ENCODE results near the gene HDAC11. TPM values are rescaled to one million over a fixed set of nuclear protein-coding genes. Genes with fewer than 3 reads are reported as not detected.
"Not testable (repeated sequence)": the region's sequence is repeated elsewhere in the genome, so short reads cannot be mapped to it uniquely, and the experiment has no call there.

HDAC11 gene, protein sequence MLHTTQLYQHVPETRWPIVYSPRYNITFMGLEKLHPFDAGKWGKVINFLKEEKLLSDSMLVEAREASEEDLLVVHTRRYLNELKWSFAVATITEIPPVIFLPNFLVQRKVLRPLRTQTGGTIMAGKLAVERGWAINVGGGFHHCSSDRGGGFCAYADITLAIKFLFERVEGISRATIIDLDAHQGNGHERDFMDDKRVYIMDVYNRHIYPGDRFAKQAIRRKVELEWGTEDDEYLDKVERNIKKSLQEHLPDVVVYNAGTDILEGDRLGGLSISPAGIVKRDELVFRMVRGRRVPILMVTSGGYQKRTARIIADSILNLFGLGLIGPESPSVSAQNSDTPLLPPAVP
- 10 to 100 TPM; 12.9 to 15.3 TPM for total RNA-seq
- long read RNA-seq, donor 1, partial matches to known transcripts, result 2 of 13 reads
- long read RNA-seq, donor 1, other reads (novel, unspliced or antisense), result 5 of 13 reads
- long read RNA-seq, donor 2, transcript HDAC11-213 (9 exons, 2,766 nt), result minor isoform, 11 of 83 reads
- long read RNA-seq, donor 2, transcript HDAC11-203 (7 exons, 1,018 nt), result minor isoform, 5 of 83 reads
- long read RNA-seq, donor 2, transcript HDAC11-201 (10 exons, 2,960 nt), result major isoform, 39 of 83 reads
- long read RNA-seq, donor 2, partial matches to known transcripts, result 5 of 83 reads
- long read RNA-seq, donor 2, other reads (novel, unspliced or antisense), result 23 of 83 reads

DNA sequence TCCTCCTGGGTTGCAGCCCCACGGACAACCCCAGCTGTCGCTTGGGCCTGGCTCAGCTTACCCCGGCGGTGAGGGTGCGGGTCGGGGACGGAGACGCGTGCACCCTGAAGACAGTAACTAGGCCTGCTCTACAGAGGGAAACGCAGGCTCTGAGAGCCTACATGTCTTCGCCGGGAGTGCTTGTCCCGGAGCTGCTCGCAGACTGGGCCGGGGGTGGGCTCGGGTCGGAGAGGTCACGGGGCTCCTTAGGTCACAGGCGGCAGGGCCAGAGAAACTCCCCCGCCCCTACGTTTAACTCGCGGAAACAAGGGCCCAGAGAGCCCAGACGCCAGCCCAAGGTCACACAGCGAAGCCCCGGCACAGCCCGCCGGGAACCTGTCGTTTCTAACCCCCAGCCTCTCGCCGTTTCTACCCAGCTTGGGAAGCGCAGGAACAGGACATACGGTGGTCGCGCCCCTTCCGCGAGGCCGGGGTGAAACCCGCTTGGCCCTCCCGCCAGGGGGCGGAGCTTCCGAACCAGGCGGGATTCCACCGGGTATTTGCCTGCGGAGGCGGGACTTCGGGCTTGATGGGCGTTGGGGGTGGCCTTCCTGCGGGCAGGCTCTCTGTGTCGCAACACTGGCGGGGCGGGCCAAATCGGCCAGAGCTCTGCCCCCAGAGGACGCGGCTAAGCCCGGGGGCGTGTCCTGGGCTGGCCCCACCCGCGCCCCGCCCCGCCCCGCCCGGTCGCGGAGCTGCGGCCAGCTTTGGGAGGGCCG, at the start of gene HDAC11:
HDAC11 (plus strand) TSS at position 725 of the 758 bp plus-strand sequence. CDS start 42 bp downstream, outside the sequence.
- intact Hi-C loops (cut with DNase I), result no loop called here
- peak; percentile 100 for DNase-seq (ENCODE audit: low spot score)

DNA sequence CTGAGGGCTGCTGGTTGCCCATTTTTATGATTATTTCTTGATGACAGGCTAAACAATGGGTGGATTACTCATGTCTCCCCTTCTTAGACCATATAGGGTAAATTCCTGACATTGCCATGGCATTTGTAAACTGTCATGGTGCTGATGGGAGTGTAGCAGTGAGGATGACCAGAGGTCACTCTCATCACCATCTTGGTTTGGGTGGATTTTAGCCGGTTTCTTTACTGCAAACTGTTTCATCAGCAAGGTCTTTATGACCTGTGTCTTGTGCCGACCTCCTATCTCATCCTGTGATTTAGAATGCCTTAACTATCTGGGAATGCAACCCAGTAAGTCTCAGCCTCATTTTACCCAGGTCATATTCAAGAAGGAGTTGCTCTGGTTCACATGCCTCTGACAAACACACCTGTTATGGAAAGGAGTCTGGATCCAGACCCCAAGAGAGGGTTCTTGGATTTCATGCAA, 49.7 kb upstream of the HDAC11 start:
- intact Hi-C loops (cut with DNase I), result not testable (repeated sequence)

DNA sequence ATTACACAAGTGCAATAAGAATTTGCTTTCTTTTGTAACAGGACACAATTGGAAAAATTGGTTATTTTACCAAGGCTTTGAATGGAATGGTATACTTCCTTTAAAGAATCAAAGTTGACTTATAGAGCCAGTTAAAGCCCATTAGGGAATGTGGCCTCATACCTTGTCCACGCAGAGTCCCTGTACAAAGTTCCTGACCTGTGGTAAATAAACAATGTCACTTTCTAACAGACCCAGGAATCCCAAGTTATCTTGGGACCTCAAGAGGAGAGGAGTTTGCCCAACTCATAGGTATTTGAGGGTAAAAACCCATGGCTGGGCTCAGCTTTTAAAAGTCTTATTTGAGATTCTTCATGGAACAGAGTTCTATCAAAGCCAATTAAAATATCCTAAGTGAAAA, 48.0 kb upstream of the HDAC11 start:
- intact Hi-C loops (cut with DNase I), result no loop called here
- DNase-seq (ENCODE audit: low spot score), result no peak

More for the DNA sequence above, 49.7 kb upstream of the HDAC11 start:
- DNase-seq (ENCODE audit: low spot score), result not testable (repeated sequence)

DNA sequence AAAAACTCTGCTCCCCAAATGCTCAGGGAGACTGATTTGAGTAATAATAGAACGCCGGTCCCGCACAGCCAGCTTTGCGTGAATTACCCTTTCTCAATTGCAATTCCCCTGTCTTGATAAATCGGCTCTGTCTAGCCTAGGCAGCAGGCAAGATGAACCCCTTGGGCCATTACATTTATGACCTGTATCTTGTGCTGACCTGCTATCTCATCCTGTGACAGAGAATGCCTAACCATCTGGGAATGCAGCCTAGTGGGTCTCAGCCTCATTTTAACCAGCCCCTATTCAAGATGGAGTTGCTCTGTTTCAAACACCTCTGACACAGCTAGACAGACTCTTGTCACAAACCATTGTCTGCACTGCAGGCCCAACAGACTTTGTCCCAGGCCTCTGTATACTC, 46.2 kb upstream of the HDAC11 start:
- intact Hi-C loops (cut with DNase I), result no loop called here
- DNase-seq (ENCODE audit: low spot score), result no peak

DNA sequence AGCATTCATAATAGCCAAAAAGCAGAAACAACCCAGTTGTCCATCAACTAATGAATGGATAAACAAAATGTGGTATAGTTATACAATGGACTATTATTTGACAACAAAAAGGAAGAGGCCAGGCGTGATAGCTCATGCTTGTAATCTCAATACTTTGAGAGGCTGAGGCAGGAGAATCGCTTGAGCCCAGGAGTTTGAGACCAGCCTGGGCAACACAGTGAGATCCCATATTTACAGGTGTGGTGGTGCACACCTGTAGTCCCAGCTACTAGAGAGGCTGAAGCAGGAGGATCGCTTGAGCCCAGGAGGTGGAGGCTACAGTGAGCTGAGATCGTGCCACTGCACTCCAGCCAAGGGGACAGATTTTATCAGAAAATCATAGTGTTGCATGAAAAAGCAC, 43.9 kb upstream of the HDAC11 start:
- intact Hi-C loops (cut with DNase I); DNase-seq (ENCODE audit: low spot score): not testable (repeated sequence)

DNA sequence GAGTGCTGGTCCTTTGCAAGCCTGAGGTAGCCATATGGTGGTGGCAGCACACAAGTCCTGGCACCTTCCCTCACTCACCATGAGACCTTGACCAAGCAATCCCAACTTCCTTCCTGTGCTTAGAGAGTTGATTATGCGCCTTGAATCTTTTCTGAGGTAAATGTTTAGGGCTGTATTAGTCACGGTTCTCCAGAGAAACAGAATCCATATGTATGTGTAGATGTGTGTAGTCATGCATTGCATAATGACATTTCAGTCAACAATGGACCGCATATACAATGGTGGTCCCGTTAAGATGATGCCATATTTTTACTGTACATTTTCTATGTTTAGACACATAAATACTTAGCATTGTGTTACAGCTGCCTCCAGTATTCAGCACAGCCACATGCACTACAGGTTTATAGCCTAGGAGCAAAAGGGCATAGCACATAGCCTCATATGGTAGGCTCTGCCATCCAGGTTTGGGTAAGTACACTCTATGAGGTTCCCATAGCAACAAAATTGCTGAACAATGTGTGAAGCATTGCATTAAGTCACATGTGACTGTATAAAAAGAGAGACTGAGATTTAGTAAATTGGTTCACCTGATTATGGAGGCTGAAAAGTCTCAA, 39.8 kb upstream of the HDAC11 start:
- DNase-seq (ENCODE audit: low spot score), result no peak
- intact Hi-C loops (cut with DNase I), result no loop called here

DNA sequence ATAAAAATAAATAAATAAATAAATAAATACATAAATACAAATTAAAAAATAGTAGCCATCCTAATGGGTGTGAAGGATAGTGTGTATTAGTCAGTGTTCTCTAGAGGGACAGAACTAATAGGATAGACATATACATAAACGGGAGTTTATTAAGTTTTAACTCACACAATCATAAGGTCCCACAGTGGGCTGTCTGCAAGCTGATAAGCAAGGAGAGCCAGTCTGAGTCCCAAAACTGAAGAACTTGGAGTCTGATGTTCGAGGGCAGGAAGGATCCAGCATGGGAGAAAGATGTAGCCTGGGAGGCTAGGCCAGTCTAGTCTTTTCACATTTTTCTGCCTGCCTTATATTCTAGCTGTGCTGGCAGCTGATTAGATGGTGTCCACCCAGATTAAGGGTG, 37.2 kb upstream of the HDAC11 start:
- DNase-seq (ENCODE audit: low spot score); intact Hi-C loops (cut with DNase I): not testable (repeated sequence)

DNA sequence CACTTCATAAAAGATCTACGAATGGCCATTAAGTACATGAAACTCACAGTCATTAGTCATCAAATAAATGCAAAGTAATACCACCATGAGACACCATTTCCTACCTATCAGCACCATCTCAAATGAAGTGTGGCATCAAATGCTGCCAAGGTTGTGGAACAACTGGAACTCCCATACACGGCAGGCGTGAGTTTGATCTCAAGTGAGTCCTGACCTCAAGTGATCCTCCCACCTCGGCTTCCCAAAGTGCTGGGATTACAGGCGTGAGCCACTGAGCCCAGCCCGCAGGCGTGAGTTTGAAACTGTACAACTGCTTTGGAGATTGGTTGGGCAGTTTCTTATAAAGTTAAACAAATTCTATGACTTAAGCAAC, 28.8 kb upstream of the HDAC11 start:
- no peak for DNase-seq (ENCODE audit: low spot score)
- intact Hi-C loops (cut with DNase I), result loop anchor here (5.0 kb wide), 2 partner anchors 359 to 1026 kb away; no protein-coding TSS in a partner anchor

DNA sequence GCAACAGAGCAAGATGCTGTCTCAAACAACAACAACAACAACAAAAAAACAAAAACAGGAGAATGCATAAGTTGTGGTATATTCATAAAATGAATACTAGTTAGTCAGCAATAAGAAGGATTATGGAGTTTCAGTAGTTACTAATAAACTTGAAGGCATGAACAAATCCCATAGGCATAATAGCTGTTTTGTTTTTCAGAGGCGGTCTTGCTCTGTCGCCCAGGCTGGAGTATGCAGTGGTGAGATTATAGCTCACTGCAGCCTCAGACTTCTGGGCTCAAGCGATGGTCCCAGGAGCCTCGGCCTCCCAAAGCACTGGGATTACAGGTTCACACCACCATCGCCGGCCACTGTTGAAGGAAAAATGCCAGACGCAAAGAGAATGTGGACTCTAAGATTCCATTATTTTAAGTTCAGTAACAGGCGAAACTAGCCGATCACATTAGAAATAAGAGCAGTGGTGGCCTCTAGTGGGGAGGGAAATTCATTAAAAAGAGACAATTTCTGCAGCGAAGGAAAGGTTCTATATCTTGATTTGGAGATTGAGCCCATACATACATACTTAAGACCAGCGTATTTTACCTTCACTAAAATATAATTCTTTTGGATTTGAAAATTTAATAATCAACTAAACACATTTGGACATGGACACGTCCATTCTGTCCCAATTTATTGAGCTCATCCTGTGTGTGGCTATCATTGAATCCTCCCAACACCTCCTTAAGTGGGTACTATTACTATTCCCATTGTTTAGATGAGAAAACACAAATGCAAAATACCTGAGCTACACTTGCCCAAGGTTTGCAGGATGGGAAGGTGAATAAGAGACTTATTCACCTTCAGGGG, 27.4 kb upstream of the HDAC11 start:
- no peak for DNase-seq (ENCODE audit: low spot score)
- intact Hi-C loops (cut with DNase I), result loop anchor here (5.0 kb wide), 2 partner anchors 360 to 1025 kb away; no protein-coding TSS in a partner anchor

DNA sequence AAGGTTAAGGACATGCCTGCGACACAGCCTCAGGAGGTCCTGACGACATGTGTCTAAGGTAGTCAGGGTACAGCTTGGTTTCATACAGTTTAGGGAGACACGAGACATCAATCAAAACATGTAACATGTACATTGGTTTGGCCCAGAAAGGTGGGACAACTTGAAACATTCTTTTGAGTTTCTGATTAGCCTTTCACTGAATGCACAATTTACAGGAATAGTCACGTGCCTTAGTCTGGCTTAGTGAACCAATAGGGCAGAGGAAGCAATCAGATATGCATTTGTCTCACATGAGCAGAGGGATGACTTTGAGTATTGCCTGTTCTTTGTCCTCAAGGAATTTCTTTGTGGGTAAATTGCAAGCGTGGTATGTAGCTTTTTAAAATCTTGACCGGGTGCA, 24.5 kb upstream of the HDAC11 start:
- intact Hi-C loops (cut with DNase I), result no loop called here
- DNase-seq (ENCODE audit: low spot score), result no peak

DNA sequence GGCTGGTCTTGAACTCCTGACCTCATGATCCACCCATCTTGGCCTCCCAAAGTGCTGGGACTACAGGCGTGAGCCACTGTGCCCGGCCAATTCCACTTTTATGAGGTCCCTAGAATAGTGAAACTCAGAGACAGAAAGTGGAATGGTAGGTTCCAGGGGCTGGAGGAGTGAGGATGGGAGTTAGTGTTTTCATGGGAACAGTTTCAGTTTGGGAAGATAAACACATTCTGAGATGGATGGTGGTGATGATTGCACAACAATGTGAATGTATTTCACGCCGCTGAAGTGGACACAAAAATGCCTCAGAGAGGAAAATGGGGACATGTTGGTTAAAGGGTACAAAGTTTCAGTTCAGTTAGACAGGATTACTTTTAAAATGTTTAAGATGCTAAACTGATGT, 22.5 kb upstream of the HDAC11 start:
- intact Hi-C loops (cut with DNase I), result no loop called here

DNA sequence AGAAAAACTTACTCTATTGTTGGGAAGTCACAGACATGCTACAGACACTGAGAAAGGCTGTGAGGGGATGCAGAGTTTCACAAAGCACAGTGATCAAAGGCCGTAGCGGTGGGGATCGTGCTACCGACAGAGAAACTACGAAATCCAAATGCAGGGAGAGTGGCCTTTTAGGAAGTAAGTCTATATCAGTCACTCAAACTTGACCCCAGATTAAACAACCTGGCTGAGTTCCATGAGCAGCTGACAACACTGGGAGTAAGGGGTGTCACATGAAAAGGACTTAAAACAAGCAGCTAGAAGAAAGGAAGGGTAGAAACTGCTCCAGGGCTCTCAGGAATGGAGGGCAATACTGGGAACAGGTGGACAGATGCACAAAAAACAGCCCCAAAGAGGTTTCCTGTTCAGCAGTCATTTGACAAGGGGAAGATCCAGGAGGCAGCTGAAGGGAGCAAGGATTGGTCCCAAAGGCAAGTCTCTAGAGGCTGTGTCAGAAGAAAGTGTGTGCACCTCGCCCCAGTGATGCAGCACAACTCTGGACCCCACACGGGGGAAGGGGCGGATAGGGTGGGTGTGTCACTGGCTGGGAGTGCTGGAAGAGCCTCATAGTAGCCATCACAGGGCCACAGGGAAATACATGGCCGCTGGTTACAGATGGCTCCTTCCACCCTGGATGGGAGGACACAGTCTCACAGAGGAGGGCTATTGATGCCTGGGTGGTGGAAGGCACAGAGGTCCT, 20.3 kb upstream of the HDAC11 start:
- no peak for DNase-seq (ENCODE audit: low spot score)
- intact Hi-C loops (cut with DNase I), result loop anchor here in 1 of 2 donors (10.0 kb wide), 1 partner anchor 375 kb away; no protein-coding TSS in a partner anchor

More for the DNA sequence above, 22.5 kb upstream of the HDAC11 start:
- DNase-seq (ENCODE audit: low spot score), result no peak

DNA sequence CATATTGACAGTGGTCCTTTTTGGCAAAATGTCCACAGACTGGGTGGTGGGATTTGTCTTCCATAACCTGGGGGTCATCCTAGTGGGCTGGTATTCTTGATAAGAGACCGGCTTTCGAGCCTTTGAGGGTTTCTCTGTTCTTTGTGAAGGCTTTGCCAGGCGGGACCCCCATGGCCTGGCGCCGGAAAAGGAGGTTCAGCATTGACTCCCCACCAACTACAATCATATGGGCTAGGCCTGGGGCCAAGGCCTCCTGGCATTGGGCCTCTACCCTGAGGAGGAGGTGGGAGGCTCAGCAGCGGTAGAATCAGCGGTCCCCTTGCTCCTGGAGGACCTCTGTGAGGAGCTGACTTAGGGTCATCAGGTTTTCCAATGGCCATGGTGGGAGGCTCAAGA, 19.8 kb upstream of the HDAC11 start:
- DNase-seq (ENCODE audit: low spot score), result no peak
- intact Hi-C loops (cut with DNase I), result loop anchor here in 1 of 2 donors (10.0 kb wide), 1 partner anchor 376 kb away; no protein-coding TSS in a partner anchor

DNA sequence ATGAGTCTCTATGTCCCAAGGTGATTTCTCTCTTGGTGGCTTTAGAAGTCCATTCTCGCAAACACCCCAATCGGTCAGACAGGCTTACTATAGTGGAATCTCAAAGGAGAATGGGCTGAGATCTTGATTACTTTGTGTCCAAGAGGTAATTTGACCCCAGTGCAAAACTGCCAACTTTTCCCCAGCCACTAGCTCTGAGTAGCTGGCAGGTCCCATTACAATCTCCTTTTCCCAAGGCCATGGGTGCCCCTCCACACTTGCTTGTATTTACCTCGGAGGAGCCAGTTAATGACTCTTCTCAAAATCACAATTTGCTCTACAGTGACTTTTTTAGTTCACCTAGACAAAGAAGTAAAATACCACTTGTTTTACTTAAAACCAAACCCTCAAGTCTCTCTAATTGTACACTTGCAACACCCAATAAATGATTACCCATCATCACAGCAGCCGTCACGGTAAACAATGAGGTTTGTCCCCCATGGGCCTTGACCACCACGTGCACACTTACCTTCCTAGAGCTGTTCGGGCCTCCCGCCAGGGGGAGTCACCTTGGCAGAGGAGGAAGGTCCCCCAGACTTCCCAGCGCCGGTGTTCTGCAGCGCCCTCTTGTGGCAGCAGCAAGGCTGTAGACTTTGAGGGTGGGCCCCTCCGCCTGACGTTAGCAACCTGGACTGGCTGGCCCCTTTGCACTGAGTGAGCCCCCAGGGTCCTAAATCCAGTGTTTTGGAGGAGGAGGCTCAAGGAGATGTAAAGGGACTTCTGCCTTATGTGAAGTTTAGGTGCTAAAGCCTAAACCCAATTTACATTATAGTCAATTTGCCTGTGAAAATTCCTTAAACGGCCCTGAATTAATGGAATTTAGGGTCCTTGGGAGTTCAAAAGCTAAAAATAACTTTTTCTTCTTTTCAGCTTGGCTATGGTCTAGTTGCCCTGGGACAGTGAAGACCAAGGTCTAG, 18.7 kb upstream of the HDAC11 start:
- intact Hi-C loops (cut with DNase I), result loop anchor here in 1 of 2 donors (10.0 kb wide), 1 partner anchor 377 kb away; no protein-coding TSS in a partner anchor
- DNase-seq (ENCODE audit: low spot score), result no peak

DNA sequence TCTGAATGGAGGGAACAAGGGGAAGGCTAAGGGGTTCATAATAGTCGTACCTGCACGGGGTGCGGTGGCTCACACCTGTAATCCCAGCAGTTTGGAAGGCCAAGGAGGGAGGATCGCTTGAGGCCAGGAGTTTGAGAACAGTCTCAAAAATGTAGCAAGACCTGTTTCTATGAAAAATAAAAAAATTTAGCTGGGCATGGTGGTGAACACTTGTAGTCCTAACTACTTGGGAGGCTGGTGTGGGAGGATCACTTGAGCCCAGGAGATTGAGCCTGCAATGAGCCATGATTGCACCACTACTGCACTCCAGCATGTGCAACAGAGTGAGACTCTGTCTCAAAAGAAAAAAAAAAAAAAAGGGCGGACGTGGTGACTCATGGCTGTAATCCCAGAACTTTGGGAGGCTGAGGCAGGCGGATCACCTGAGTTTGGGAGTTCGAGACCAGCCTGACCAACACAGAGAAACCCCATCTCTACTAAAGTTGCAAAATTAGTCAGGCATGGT, 17.9 kb upstream of the HDAC11 start:
- intact Hi-C loops (cut with DNase I), result loop anchor here in 1 of 2 donors (10.0 kb wide), 1 partner anchor 377 kb away; no protein-coding TSS in a partner anchor
- no peak for DNase-seq (ENCODE audit: low spot score)

DNA sequence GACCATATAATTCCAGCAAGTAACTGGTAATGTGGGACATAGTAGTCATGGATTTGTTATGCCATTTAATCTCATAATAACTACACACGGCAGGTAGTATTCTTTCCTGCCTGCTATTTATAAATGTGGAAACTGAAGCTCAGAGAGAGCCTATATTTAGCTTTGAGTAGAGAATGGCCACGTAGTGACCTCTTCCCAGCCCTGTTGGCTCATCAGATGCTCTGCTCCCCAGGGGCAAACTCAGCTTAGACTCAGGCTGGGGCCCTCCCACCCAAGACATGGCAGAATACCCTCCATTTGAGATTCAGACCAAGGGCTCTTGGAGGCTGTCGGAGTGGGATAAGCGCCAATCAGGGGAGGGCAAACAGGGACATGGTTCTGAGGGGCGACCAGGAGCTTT, 17.3 kb upstream of the HDAC11 start:
- intact Hi-C loops (cut with DNase I), result loop anchor here in 1 of 2 donors (10.0 kb wide), 1 partner anchor 378 kb away; no protein-coding TSS in a partner anchor

More for the DNA sequence above, 17.3 kb upstream of the HDAC11 start:
- no peak for DNase-seq (ENCODE audit: low spot score)
